Measurements from ENCODE around the gene EEF2KMT.
"Not testable (repeated sequence)": the region's sequence is repeated elsewhere in the genome, so short reads cannot be mapped to it uniquely, and the experiment has no call there.

- TF ChIP-seq ZFP36 (IDR thresholded peaks at IDR 0.05; ENCODE audit: borderline replicate concordance, low read depth, low read length, partially characterized antibody) = peak; percentile 38
- TF ChIP-seq ATF2 (CRISPR knock-in tag; IDR thresholded peaks at IDR 0.05); RXRA (CRISPR knock-in tag; IDR thresholded peaks at IDR 0.05); POLR2AphosphoS2 (IDR thresholded peaks at IDR 0.05; ENCODE audit: low read depth, low read length); ZBTB49 (CRISPR knock-in tag; IDR thresholded peaks at IDR 0.05; ENCODE audit: borderline replicate concordance); SIN3A (IDR thresholded peaks at IDR 0.05; ENCODE audit: borderline replicate concordance, low read depth, low read length); ARNT (IDR thresholded peaks at IDR 0.05); ZNF24 (IDR thresholded peaks at IDR 0.05); ZNF639 (CRISPR knock-in tag; conservative IDR thresholded peaks at IDR 0.05); RFX5 (IDR thresholded peaks at IDR 0.05; ENCODE audit: low read depth, low read length); ZNF800 (CRISPR knock-in tag; IDR thresholded peaks at IDR 0.05); GTF3A (CRISPR knock-in tag; conservative IDR thresholded peaks at IDR 0.05); ZBTB7A (CRISPR knock-in tag; IDR thresholded peaks at IDR 0.05); CBX5 (CRISPR knock-in tag; IDR thresholded peaks at IDR 0.05; ENCODE audit: borderline replicate concordance): not testable (repeated sequence)
Observed at GRCh38 chr16:5131467-5132004, 33.9 kb upstream of the EEF2KMT start.
